NCI-H1930 (cell line): Measurements from ENCODE around the gene FHIP1B.

ENCODE experiments used
- DNase-seq, 2 experiments: peaks; one replicate each; lab custom pipeline; 2025; lab: John Stamatoyannopoulos, UW

FHIP1B gene

GRCh38 chr11:6200975-6201374 lies 33.5 kb downstream of the FHIP1B start:
- DNase-seq = no peak

GRCh38 chr11:6199174-6199810 lies 35.1 kb downstream of the FHIP1B start, which contains the start of gene OR52W1:
Gene OR52W1 (plus strand): TSS chr11:6199224. CDS start chr11:6199224, 0 bp downstream.
- DNase-seq = no peak

GRCh38 chr11:6197466-6198200 lies 36.8 kb downstream of the FHIP1B start:
- DNase-seq = no peak

GRCh38 chr11:6196396-6196795 lies 38.0 kb downstream of the FHIP1B start:
- no peak for DNase-seq

- no peak for DNase-seq
These were observed 40.3 kb downstream of the FHIP1B start for GRCh38 chr11:6194065-6194581.

GRCh38 chr11:6191742-6192141 lies 42.7 kb downstream of the FHIP1B start:
- no peak for DNase-seq

GRCh38 chr11:6175440-6175839 lies 59.0 kb downstream of the FHIP1B start:
- no peak for DNase-seq

GRCh38 chr11:6170226-6170625 lies 64.2 kb downstream of the FHIP1B start, which contains the start of gene OR52B2:
Gene OR52B2 (minus strand): TSS chr11:6170326. CDS start chr11:6170326, 0 bp downstream.
- DNase-seq = no peak
